Measurements from ENCODE around the gene AFAP1.

DNA sequence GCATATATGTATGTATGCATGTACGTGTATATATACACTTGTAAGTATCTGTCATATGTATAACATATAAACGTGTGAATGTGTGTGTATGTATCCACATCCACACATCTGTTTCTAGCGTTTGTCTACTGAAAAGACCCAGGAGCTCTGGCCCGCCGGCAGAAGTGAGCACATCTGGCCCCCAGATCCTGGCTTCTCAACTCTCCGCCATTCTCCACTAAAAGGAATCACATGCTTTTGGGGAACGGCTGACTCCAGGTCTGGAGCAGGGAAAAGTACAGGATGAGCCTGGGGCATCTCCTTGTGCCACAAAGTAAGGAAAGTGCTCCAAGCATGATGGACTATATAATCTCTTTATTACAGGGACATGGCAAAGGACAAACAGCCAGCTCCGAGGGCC, 143.7 kb downstream of the AFAP1 start:
- no peak for TF ChIP-seq SIN3A (IDR thresholded peaks at IDR 0.05; ENCODE audit: borderline replicate concordance, insufficient read depth, low read depth, low read length)
- TF ChIP-seq, protein P1, sequence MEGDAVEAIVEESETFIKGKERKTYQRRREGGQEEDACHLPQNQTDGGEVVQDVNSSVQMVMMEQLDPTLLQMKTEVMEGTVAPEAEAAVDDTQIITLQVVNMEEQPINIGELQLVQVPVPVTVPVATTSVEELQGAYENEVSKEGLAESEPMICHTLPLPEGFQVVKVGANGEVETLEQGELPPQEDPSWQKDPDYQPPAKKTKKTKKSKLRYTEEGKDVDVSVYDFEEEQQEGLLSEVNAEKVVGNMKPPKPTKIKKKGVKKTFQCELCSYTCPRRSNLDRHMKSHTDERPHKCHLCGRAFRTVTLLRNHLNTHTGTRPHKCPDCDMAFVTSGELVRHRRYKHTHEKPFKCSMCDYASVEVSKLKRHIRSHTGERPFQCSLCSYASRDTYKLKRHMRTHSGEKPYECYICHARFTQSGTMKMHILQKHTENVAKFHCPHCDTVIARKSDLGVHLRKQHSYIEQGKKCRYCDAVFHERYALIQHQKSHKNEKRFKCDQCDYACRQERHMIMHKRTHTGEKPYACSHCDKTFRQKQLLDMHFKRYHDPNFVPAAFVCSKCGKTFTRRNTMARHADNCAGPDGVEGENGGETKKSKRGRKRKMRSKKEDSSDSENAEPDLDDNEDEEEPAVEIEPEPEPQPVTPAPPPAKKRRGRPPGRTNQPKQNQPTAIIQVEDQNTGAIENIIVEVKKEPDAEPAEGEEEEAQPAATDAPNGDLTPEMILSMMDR (IDR thresholded peaks at IDR 0.05): no peak
